ENCODE measurements around the gene SREBF2. TPM values are rescaled to one million over a fixed set of nuclear protein-coding genes. Genes with fewer than 3 reads are reported as not detected.

The SREBF2 gene
- total and polyA plus RNA-seq, 2 donors (not counting 1 experiment from before 2014, with no cell fraction given), result 116 to 287 TPM

- peak; percentile 4 for ATAC-seq (ENCODE audit: low read depth)
- H2AFZ ChIP-seq (ENCODE audit: insufficient read depth, low read depth, low read length, poor library complexity, severe bottlenecking), result peak overlapping the region; percentile 59
Measured at GRCh38 chr22:41833369-41834004, 582 bp downstream of the SREBF2 start.

More at GRCh38 chr22:41833369-41834004, 582 bp downstream of the SREBF2 start:
- intact Hi-C loops (cut with micrococcal nuclease), result loop anchor here (1.0 to 2.0 kb wide), 8 partner anchors 24 to 257 kb away; partner anchors contain the start of genes CCDC134, NDUFA6 and WBP2NL
- H3K4me3 ChIP-seq (ENCODE audit: control extremely low read depth in 1 of 5, extremely low read depth in 1 of 5, insufficient read depth in 1 of 5, low read depth in 2 of 5, low read length in 4 of 5), result peak overlapping the region in 4 of 5 experiments; percentile 81 to 92 (median 90)
- WGBS (ENCODE audit: insufficient coverage), result under 1% methylated on average over 82 of the region's 86 CpGs
- ChIA-PET POLR2A (interaction anchor here (0.5 to 4.6 kb wide), 23 partner anchors 11 to 882 kb away, joined by 3 to 64 read pairs (median 5); partner anchors contain the start of genes CCDC134, CENPM, SMIM45 and SNU13), CTCF (interaction anchor here (0.7 to 4.8 kb wide), 19 partner anchors 9 to 136 kb away, joined by 3 to 40 read pairs (median 4); partner anchors contain the start of genes MEI1, SHISA8 and TNFRSF13C)
- H3K36me3 ChIP-seq (replicated peaks in 1 of 2; ENCODE audit: control extremely low read depth in 1 of 2, control insufficient read depth in 1 of 2, extremely low read depth in 1 of 2, insufficient read depth in 2 of 2, low read length in 1 of 2), result peaks cover 0 to 18% of the 10 kb centered on the region in 2 experiments
- Mint-ChIP-seq H3K9me3 (ENCODE audit: insufficient read depth) (no peaks in the 10 kb centered on the region), H3K27me3 (no peaks in the 10 kb centered on the region), H3K4me1 (peaks cover 60% of the 10 kb centered on the region), H3K4me3 (peak overlapping the region; percentile 96), H3K27ac (peak overlapping the region; percentile 93)
- H3K9me3 ChIP-seq (ENCODE audit: control extremely low read depth in 1 of 3, control insufficient read depth in 2 of 3, insufficient read depth in 1 of 3, low read length in 2 of 3), result no peaks in the 10 kb centered on the region
- H3K9ac ChIP-seq (ENCODE audit: low read length), result peak overlapping the region; percentile 97
- peak overlapping the region; percentile 87 to 100 for H3K27ac ChIP-seq (ENCODE audit: low read length in 2 of 2)
- TF ChIP-seq EZH2 (IDR thresholded peaks at IDR 0.05; ENCODE audit: borderline replicate concordance, insufficient read depth, low read depth, low read length, poor library complexity, severe bottlenecking), result no peak
- peak; percentile 21 for TF ChIP-seq CTCF (IDR thresholded peaks at IDR 0.05)
- H4K20me1 ChIP-seq (ENCODE audit: control insufficient read depth, insufficient read depth, low read length, poor library complexity, severe bottlenecking), result peaks cover 11% of the 10 kb centered on the region
- peaks cover 56% of the 10 kb centered on the region for H3K79me2 ChIP-seq (ENCODE audit: control insufficient read depth, insufficient read depth, low read length)
- H3K27me3 ChIP-seq (replicated peaks in 1 of 4; ENCODE audit: control extremely low read depth in 1 of 4, control insufficient read depth in 3 of 4, insufficient read depth in 4 of 4, low read length in 3 of 4), result no peaks in the 10 kb centered on the region
- H3K4me2 ChIP-seq (replicated peaks; ENCODE audit: low read depth, low read length, poor library complexity, severe bottlenecking), result peak overlapping the region; percentile 92
- peaks cover 23 to 43% of the 10 kb centered on the region in 2 donors for H3K4me1 ChIP-seq (ENCODE audit: control insufficient read depth in 2 of 2, insufficient read depth in 2 of 2, low read length in 2 of 2)
- peak; percentile 76 for DNase-seq
